ENCODE data around the gene ADH7. TPM values are rescaled to one million over a fixed set of nuclear protein-coding genes. Genes with fewer than 3 reads are reported as not detected.

Gene ADH7
- total RNA-seq, 1 experiment from 2014 or later, result not detected

DNA sequence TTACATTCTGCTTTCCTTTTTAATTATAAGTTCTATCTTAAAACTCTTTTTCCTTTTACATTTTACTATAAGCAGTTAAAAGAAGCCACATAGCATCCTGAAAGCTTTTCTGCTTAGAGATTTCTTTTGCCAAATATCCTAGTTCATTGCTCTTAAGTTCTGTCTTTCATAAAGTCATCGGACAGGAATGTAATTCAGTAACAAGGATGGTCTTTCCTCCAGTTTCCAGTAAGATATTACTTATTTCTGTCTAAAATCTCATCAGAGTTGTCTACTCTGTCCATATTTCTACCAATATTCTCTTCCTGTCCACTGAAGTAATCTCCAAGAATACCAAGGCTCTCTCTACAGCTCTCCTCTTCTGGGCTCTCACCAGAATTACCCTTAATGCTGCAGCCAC lies 45.1 kb downstream of the ADH7 start:
- no peaks in the 10 kb centered on the region for H3K27me3 Mint-ChIP-seq (ENCODE audit: unreplicated experiment)
- no peak for TF ChIP-seq CTCF (IDR thresholded peaks at IDR 0.05; ENCODE audit: unreplicated experiment)
- no peak overlapping the region for H3K27ac Mint-ChIP-seq (ENCODE audit: unreplicated experiment)
- CTCF ChIA-PET, result no interaction called here
- no peak overlapping the region for H3K4me3 Mint-ChIP-seq (ENCODE audit: low read depth, unreplicated experiment)
- H3K36me3 Mint-ChIP-seq (ENCODE audit: insufficient read depth, unreplicated experiment), result no peaks in the 10 kb centered on the region
- DNase-seq, result no peak
- no TSS peak for BruUV-seq (replicated peaks)
- no peaks in the 10 kb centered on the region for H3K4me1 Mint-ChIP-seq (ENCODE audit: low read depth, unreplicated experiment)
- intact Hi-C loops (cut with micrococcal nuclease; ENCODE audit: unreplicated experiment), result no loop called here
- H3K9me3 Mint-ChIP-seq (ENCODE audit: low read depth, unreplicated experiment), result peaks cover 5% of the 10 kb centered on the region

DNA sequence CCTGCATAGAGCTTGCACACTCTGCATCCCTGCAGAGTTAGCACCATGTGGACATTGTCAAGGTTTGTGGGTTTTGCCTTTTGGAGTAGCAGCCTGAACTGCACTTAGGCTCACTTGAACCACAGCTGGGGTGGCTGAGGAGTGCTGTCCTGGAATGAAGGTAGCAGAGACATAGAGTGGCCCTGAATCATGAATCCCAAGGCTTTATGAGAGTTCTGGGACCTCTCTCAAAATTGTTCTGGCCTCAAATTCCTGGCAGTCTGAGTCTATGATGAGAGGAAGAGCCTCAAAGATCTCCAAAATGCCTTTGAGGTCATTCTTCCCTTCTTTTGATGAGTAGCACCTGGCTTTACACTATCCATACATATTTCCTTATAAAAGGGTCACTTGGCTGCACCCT lies 45.5 kb downstream of the ADH7 start:
- Mint-ChIP-seq H3K27ac (ENCODE audit: unreplicated experiment) (no peak overlapping the region), H3K27me3 (ENCODE audit: unreplicated experiment) (no peaks in the 10 kb centered on the region), H3K9me3 (ENCODE audit: low read depth, unreplicated experiment) (peaks cover 5% of the 10 kb centered on the region), H3K36me3 (ENCODE audit: insufficient read depth, unreplicated experiment) (no peaks in the 10 kb centered on the region), H3K4me1 (ENCODE audit: low read depth, unreplicated experiment) (no peaks in the 10 kb centered on the region), H3K4me3 (ENCODE audit: low read depth, unreplicated experiment) (no peak overlapping the region)
- DNase-seq, result no peak
- TF ChIP-seq CTCF (IDR thresholded peaks at IDR 0.05; ENCODE audit: unreplicated experiment), result no peak
- BruUV-seq (replicated peaks), result no TSS peak
- CTCF ChIA-PET, result no interaction called here
- intact Hi-C loops (cut with micrococcal nuclease; ENCODE audit: unreplicated experiment), result no loop called here

GRCh38 chr4:99383833-99384392 lies 51.2 kb downstream of the ADH7 start:
- H3K4me1 Mint-ChIP-seq (ENCODE audit: low read depth, unreplicated experiment), result peaks cover 7% of the 10 kb centered on the region
- no peak overlapping the region for H3K27ac Mint-ChIP-seq (ENCODE audit: unreplicated experiment)
- no peaks in the 10 kb centered on the region for H3K36me3 Mint-ChIP-seq (ENCODE audit: insufficient read depth, unreplicated experiment)
- CTCF ChIA-PET, result no interaction called here
- no peak for DNase-seq
- BruUV-seq (replicated peaks), result no TSS peak
- no peak overlapping the region for H3K4me3 Mint-ChIP-seq (ENCODE audit: low read depth, unreplicated experiment)
- no peaks in the 10 kb centered on the region for H3K27me3 Mint-ChIP-seq (ENCODE audit: unreplicated experiment)
- H3K9me3 Mint-ChIP-seq (ENCODE audit: low read depth, unreplicated experiment), result peaks cover 3% of the 10 kb centered on the region
- intact Hi-C loops (cut with micrococcal nuclease; ENCODE audit: unreplicated experiment), result no loop called here
- no peak for TF ChIP-seq CTCF (IDR thresholded peaks at IDR 0.05; ENCODE audit: unreplicated experiment)

DNA sequence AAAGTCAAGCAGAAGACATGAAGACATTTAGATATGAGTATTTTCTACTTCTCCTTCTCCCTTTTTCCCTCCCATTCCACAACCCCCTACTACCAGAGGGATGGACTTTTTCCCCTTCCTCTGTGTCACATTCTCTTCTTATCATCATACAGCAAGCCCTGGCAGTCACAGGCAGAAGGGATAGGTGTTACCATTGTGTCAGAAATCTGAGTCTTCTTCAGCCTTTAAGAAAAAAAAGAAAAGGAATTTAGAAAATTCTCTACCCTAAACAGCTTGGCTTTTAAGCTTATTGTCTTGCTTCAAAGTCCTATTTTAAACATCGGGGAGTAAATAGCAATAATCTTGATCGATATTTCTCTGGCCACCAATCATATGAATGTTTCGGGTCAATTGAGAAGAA lies 51.7 kb downstream of the ADH7 start:
- no peak overlapping the region for H3K27ac Mint-ChIP-seq (ENCODE audit: unreplicated experiment)
- peaks cover 7% of the 10 kb centered on the region for H3K4me1 Mint-ChIP-seq (ENCODE audit: low read depth, unreplicated experiment)
- intact Hi-C loops (cut with micrococcal nuclease; ENCODE audit: unreplicated experiment), result no loop called here
- BruUV-seq (replicated peaks), result no TSS peak
- TF ChIP-seq CTCF (IDR thresholded peaks at IDR 0.05; ENCODE audit: unreplicated experiment), result no peak
- H3K4me3 Mint-ChIP-seq (ENCODE audit: low read depth, unreplicated experiment), result no peak overlapping the region
- H3K9me3 Mint-ChIP-seq (ENCODE audit: low read depth, unreplicated experiment), result no peaks in the 10 kb centered on the region
- H3K36me3 Mint-ChIP-seq (ENCODE audit: insufficient read depth, unreplicated experiment), result no peaks in the 10 kb centered on the region
- CTCF ChIA-PET, result no interaction called here
- no peak for DNase-seq
- H3K27me3 Mint-ChIP-seq (ENCODE audit: unreplicated experiment), result no peaks in the 10 kb centered on the region

Data from Calu3 (cell line).